Muscle of leg (tissue), 11 donors: ENCODE measurements around the gene ZBTB20. TPM values are rescaled to one million over a fixed set of nuclear protein-coding genes. Genes with fewer than 3 reads are reported as not detected.

Source experiments
- DNase-seq: peaks from one replicate; pipeline ENCODE4 v3.0.0; 2013
- H3K27ac ChIP-seq: one replicate; pipeline ENCODE4 v1.5.1; 2013; ENCODE audit warnings: mild to moderate bottlenecking, low read length, control low read depth
- H3K27me3 ChIP-seq: one replicate; pipeline ENCODE4 v1.6.1; 2013; ENCODE audit warnings: low read length; ENCODE audit not compliant: control insufficient read depth, insufficient read depth
- H3K36me3 ChIP-seq: one replicate; pipeline ENCODE4 v1.6.1; 2013; ENCODE audit warnings: low read length; ENCODE audit not compliant: control insufficient read depth, insufficient read depth
- H3K4me1 ChIP-seq: one replicate; pipeline ENCODE4 v1.6.1; 2013; ENCODE audit warnings: low read length; ENCODE audit not compliant: control insufficient read depth, insufficient read depth
- H3K4me3 ChIP-seq: one replicate; pipeline ENCODE4 v1.5.1; 2013; ENCODE audit warnings: low read length, control low read depth
- H3K9me3 ChIP-seq: replicated peaks from 2 replicates; pipeline ENCODE4 v1.6.1; 2013; ENCODE audit warnings: low read depth, low read length; ENCODE audit not compliant: control insufficient read depth
- WGBS: methylation state at CpG from one replicate; pipeline ENCODE4 v1.1.5; 2013; ENCODE audit warnings: missing lambda C conversion rate; ENCODE audit not compliant: insufficient coverage; 5-methylcytosine and 5-hydroxymethylcytosine counted together
- polyA plus RNA-seq, 8 donors: library from polyadenylated mRNA; unstranded; fragments of 120-200 nt; gene quantifications; one replicate each; pipeline versions ENCODE4 v1.2.1 to v1.2.3, GENCODE V29; 2013; ENCODE audit warnings: inconsistent platforms in 1 of 8, low replicate concordance in 1 of 8; ENCODE audit not compliant: insufficient read length in 8 of 8, insufficient read depth in 1 of 8
- total RNA-seq: library from RNA; stranded (reverse); fragments of 120-200 nt; gene quantifications from one replicate; pipeline ENCODE4 v1.2.4, GENCODE V29; 2013

Gene ZBTB20
- total and polyA plus RNA-seq, 9 donors = 1.0 to 16.6 (median 2.8) TPM

GRCh38 chr3:114644367-114644766 is 502.7 kb downstream of the ZBTB20 start:
- WGBS = no CpG with 5 or more reads among the region's 3 CpGs
- H3K27ac ChIP-seq = no peak overlapping the region
- DNase-seq = no peak
- no peaks in the 10 kb centered on the region for H3K4me1 ChIP-seq
- H3K36me3 ChIP-seq = no peaks in the 10 kb centered on the region
- no peak overlapping the region for H3K4me3 ChIP-seq
- H3K9me3 ChIP-seq = no peaks in the 10 kb centered on the region
- H3K27me3 ChIP-seq = no peaks in the 10 kb centered on the region

DNA sequence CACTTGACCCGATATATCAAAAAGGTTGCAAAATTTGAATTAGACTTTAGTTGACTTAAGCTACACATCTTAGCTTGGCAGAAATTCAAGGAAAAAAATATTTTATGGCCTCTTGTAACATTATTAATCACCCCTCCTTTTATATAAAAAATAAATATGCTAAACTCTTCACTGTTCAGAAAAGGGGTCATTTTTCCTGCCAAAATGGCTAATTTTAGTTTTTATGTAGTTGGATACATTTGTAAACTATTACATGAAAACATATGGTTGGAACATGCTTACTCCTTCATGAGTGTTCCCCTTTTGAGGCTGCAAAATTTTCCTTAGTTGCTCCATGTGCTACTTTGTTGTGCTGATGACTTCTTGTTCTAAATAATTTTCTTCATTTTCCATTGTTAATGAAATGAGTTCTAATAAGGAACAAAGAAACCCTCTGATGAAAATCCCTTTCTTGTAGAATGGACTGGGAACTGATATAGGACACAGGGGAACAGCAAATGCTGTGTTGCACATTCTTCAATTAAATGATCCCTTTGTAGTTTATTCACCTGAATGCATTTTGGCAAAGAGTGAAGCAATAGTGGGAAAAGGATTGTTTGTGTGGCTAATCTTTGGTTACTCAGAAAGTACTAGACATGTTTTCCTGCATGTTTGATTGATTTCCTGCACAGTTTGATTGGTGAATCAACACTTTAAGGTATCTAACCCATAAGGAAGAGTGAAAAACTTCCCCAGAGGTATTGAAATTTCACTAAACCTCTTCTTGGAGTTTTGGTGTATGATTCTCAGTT is 503.9 kb downstream of the ZBTB20 start:
- no peaks in the 10 kb centered on the region for H3K27me3 ChIP-seq
- no peaks in the 10 kb centered on the region for H3K9me3 ChIP-seq
- peak; percentile 87 for DNase-seq
- H3K27ac ChIP-seq = no peak overlapping the region
- H3K4me3 ChIP-seq = no peak overlapping the region
- WGBS = no CpG with 5 or more reads among the region's 1 CpG
- H3K4me1 ChIP-seq = no peaks in the 10 kb centered on the region
- H3K36me3 ChIP-seq = no peaks in the 10 kb centered on the region

GRCh38 chr3:114640126-114640525 is 507.0 kb downstream of the ZBTB20 start:
- Histone ChIP-seq H3K4me3 (no peak overlapping the region), H3K4me1 (no peaks in the 10 kb centered on the region), H3K9me3 (peaks cover 2% of the 10 kb centered on the region), H3K36me3 (no peaks in the 10 kb centered on the region), H3K27ac (no peak overlapping the region), H3K27me3 (no peaks in the 10 kb centered on the region)
- no peak for DNase-seq
- WGBS = no CpG with 5 or more reads among the region's 2 CpGs

DNA sequence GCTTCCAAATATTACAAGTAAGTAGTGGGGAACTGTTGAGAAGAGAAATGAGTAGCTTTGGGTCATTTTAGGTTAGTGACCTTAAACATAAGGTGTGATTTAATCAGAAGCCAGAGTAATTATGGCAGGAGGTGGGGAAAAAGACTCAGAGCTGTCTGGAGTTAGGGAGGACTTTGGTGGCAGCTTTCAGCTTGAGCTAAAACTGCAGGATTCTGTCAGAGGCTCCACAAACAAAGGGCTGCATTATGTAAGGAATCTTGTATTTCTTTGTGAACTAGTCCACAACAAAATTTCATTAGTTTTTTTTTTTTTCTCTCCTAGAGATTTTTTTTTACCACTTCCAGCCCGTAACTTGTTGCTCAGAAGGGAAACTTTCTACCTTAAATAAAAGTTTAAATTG is 507.9 kb downstream of the ZBTB20 start:
- WGBS = no CpG with 5 or more reads among the region's 1 CpG
- no peaks in the 10 kb centered on the region for H3K27me3 ChIP-seq
- H3K27ac ChIP-seq = no peak overlapping the region

DNA sequence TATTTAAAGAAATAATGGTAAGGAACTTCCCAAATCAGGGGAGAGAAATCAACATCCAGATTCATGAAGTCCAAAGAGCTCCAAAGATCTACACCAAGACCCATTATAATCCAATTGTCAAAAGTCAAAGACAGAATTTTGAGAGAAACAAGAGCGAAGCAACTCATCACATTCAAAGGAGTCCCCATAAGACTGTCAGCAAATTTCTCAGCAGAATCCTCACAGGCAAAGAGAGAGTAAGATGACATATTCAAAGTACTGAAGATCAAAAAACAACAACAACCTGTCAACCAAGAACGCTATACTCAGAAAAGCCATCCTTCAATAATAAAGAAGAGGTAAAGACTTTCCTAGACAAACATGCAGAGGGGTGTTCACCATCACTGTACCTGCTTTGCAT is 511.2 kb downstream of the ZBTB20 start:
- no CpG with 5 or more reads among the region's 2 CpGs for WGBS
- H3K4me1 ChIP-seq = no peaks in the 10 kb centered on the region
- no peak overlapping the region for H3K4me3 ChIP-seq

More for the DNA sequence above, 507.9 kb downstream of the ZBTB20 start:
- no peak for DNase-seq
- Histone ChIP-seq H3K36me3 (no peaks in the 10 kb centered on the region), H3K9me3 (peaks cover 2% of the 10 kb centered on the region), H3K4me3 (no peak overlapping the region), H3K4me1 (no peaks in the 10 kb centered on the region)

GRCh38 chr3:114634635-114635034 is 512.5 kb downstream of the ZBTB20 start:
- 100% methylated on average over 2 of the region's 3 CpGs for WGBS
- Histone ChIP-seq H3K4me1 (no peaks in the 10 kb centered on the region), H3K4me3 (no peak overlapping the region), H3K9me3 (peaks cover 2% of the 10 kb centered on the region), H3K36me3 (no peaks in the 10 kb centered on the region), H3K27me3 (no peaks in the 10 kb centered on the region), H3K27ac (no peak overlapping the region)
- no peak for DNase-seq

More for the DNA sequence above, 511.2 kb downstream of the ZBTB20 start:
- Histone ChIP-seq H3K27ac (no peak overlapping the region), H3K9me3 (peaks cover 2% of the 10 kb centered on the region), H3K36me3 (no peaks in the 10 kb centered on the region), H3K27me3 (no peaks in the 10 kb centered on the region)
- DNase-seq = no peak

DNA sequence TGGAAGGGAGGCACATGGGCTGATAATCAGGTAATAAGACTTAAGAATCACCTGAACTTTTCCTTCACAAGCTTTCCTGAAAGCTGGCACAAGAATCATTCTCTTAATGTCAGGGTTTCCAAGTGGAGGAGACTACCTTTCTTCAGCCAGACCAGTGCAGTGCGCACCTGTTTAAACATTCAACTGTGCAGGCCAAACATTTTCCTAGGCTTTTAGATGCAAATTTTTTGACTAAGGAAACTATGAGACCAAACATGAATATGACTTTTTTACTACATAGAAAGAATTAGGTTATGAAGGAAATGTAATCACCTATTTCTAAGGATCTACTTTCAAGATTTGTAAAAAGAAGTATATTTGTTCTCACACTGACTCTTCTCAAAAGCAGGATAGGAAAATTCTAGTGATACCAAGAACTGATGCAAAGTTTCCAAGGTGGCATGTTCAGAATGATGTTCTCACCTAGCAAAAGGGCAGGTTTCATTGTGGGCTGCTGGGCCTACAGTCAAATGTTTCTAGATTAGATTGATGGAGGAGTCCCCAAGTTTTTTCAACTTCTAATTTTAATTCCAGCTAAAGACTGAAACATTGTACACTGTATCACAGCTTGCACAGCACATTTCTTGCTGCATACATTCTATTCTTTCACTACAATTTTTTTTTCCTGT is 514.2 kb downstream of the ZBTB20 start:
- Histone ChIP-seq H3K4me1 (no peaks in the 10 kb centered on the region), H3K27ac (no peak overlapping the region), H3K4me3 (no peak overlapping the region), H3K36me3 (no peaks in the 10 kb centered on the region), H3K27me3 (no peaks in the 10 kb centered on the region), H3K9me3 (peaks cover 2% of the 10 kb centered on the region)
- DNase-seq = peak; percentile 34
- no CpG with 5 or more reads among the region's 1 CpG for WGBS

- H3K9me3 ChIP-seq = no peaks in the 10 kb centered on the region
- H3K27me3 ChIP-seq = no peaks in the 10 kb centered on the region
- no CpG with 5 or more reads among the region's 4 CpGs for WGBS
- H3K4me3 ChIP-seq = no peak overlapping the region
- H3K4me1 ChIP-seq = peaks cover 10% of the 10 kb centered on the region
- peak; percentile 93 for DNase-seq
- H3K27ac ChIP-seq = peak overlapping the region; percentile 49
- no peaks in the 10 kb centered on the region for H3K36me3 ChIP-seq
Measured at GRCh38 chr3:114627770-114628169, 519.3 kb downstream of the ZBTB20 start.

DNA sequence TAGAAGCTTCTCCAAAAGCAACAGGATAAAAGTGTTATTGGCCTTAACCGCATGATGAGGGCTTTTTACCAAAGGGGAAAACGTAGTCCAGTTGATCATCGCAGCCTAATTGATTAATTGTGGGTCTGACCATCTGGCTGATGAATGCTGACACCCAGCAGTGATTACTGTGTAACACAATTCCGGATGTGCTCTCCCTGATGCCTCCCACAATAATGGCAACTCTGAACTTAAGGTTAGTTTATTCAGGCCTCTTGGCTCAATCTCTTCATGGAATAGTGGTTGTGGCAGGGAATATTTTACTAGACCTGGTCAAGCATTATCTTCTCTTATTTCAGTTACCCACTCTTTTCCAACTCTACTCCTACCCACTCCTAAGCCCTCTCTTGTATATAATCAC is 520.3 kb downstream of the ZBTB20 start:
- Histone ChIP-seq H3K36me3 (no peaks in the 10 kb centered on the region), H3K27me3 (no peaks in the 10 kb centered on the region), H3K4me1 (peaks cover 10% of the 10 kb centered on the region), H3K27ac (peak overlapping the region; percentile 23), H3K9me3 (no peaks in the 10 kb centered on the region), H3K4me3 (no peak overlapping the region)
- DNase-seq = peak; percentile 33
- no CpG with 5 or more reads among the region's 4 CpGs for whole genome bisulfite sequencing

GRCh38 chr3:114624571-114625181 is 522.4 kb downstream of the ZBTB20 start:
- no peaks in the 10 kb centered on the region for H3K9me3 ChIP-seq

More at GRCh38 chr3:114624571-114625181, 522.4 kb downstream of the ZBTB20 start:
- DNase-seq = peak; percentile 97
- Histone ChIP-seq H3K36me3 (no peaks in the 10 kb centered on the region), H3K4me3 (peak overlapping the region; percentile 32), H3K4me1 (peaks cover 10% of the 10 kb centered on the region), H3K27me3 (no peaks in the 10 kb centered on the region), H3K27ac (peak overlapping the region; percentile 93)
- 0% methylated on average over 1 of the region's 10 CpGs for WGBS
